ENCODE data around the gene LYRM4.

- TF ChIP-seq GATA2 (IDR thresholded peaks at IDR 0.05; ENCODE audit: low read depth, low read length) (no peak), GATA3 (IDR thresholded peaks at IDR 0.05; ENCODE audit: low read depth, low read length) (no peak)
Observed at GRCh38 chr6:5271926-5272325, 11.2 kb upstream of the LYRM4 start.

Measured in SH-SY5Y (cell line).